ENCODE measurements around the gene RNF212. TPM values are rescaled to one million over a fixed set of nuclear protein-coding genes. Genes with fewer than 3 reads are reported as not detected.

RNF212 gene
- polyA plus RNA-seq, 2 of the 4 experiments (the other 2 are of a cell fraction) = 3.0 TPM

- ChIA-PET POLR2A (no interaction called here), CTCF (interaction anchor here (1.5 kb wide), 1 partner anchor 81 kb away, joined by 4 read pairs; no protein-coding TSS in a partner anchor)
- DNase-seq (ENCODE audit: low read depth in 1 of 2, low spot score in 1 of 2) = no peak
- no peak for FAIRE-seq
- TF ChIP-seq POLR2A (IDR thresholded peaks at IDR 0.05; ENCODE audit: low read length) (no peak), RFX5 (IDR thresholded peaks at IDR 0.05) (no peak), HDAC2 (IDR thresholded peaks at IDR 0.05) (no peak), ZSCAN20 (CRISPR knock-in tag; IDR thresholded peaks at IDR 0.05) (no peak), HOXB5 (CRISPR knock-in tag; IDR thresholded peaks at IDR 0.05) (no peak), CHD2 (IDR thresholded peaks at IDR 0.05; ENCODE audit: low read length, partially characterized antibody) (no peak), RAD21 (conservative IDR thresholded peaks at IDR 0.05 in 1 of 2, IDR thresholded peaks at IDR 0.05 in 1 of 2) (no peak), EHMT2 (IDR thresholded peaks at IDR 0.05; ENCODE audit: low read depth) (no peak), CEBPB (IDR thresholded peaks at IDR 0.05) (no peak), KDM5A (IDR thresholded peaks at IDR 0.05) (no peak)
- TF ChIP-seq, protein P1, sequence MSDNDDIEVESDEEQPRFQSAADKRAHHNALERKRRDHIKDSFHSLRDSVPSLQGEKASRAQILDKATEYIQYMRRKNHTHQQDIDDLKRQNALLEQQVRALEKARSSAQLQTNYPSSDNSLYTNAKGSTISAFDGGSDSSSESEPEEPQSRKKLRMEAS (IDR thresholded peaks at IDR 0.05) = no peak
- ATAC-seq = no peak
- peak overlapping the region in 1 of 2 experiments; percentile 78; a peak in 4 of 6 replicates for H3K27ac ChIP-seq
- H3K4me2 ChIP-seq = peak overlapping the region; percentile 79
- no peaks in the 10 kb centered on the region for H3K9me3 ChIP-seq
- no peak overlapping the region for H3K4me3 ChIP-seq
- no CpG with 5 or more reads among the region's 24 CpGs for WGBS (ENCODE audit: missing lambda C conversion rate)
- H3K4me1 ChIP-seq = peaks cover 20% of the 10 kb centered on the region
Measured at GRCh38 chr4:1112821-1113182, 562 bp downstream of the RNF212 start.

DNA sequence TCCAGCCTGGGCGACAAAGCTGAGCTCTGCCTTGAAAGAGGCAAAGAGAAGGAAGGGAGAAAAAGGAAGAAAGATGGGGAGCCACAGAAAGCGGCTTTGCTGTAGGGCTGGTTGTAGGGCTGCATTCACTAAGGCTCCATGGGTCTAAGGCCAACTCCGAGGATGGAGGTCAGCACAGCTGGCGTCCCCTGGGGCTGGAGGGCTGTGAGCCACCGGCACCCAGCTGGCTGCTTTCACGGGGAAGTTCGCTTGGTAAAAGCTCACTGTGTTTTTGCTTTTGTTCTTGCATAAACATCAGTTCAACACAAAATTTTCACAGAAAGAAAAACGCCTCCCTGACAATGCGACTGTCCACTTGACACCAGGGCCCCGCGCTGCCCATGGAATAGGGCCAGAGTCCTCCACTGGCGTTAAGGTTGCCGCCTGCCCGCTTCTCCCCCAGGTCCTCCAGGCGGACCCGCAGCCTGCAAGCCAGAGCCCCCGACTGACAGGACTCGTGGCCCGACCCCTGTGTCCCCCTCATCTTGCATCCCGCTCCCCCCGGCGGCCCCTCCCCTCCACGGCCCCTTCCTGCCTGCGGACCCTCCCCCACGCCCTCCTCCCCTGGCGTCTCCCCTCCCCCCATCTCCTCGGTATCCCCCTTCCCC lies 1.1 kb downstream of the RNF212 start:
- POLR2A ChIA-PET = no interaction called here
- ATAC-seq (no peak), DNase-seq (ENCODE audit: low read depth in 1 of 2, low spot score in 1 of 2) (no peak), FAIRE-seq (no peak)
- CTCF ChIA-PET = no interaction called here
- WGBS (ENCODE audit: missing lambda C conversion rate) = 92% methylated on average over 16 of the region's 27 CpGs
- Histone ChIP-seq H3K4me2 (no peak overlapping the region), H3K4me3 (no peak overlapping the region), H3K9me3 (no peaks in the 10 kb centered on the region), H3K4me1 (peaks cover 20% of the 10 kb centered on the region), H3K27ac (no peak overlapping the region)
- TF ChIP-seq MYC (IDR thresholded peaks at IDR 0.05; ENCODE audit: borderline replicate concordance, low read length) = no peak
- no peak for TF ChIP-seq CEBPB (IDR thresholded peaks at IDR 0.05)
- no peak for TF ChIP-seq EHMT2 (IDR thresholded peaks at IDR 0.05; ENCODE audit: low read depth)
- no peak for TF ChIP-seq HOXB13 (CRISPR knock-in tag; IDR thresholded peaks at IDR 0.05; ENCODE audit: low read depth)
- TF ChIP-seq BHLHE40 (IDR thresholded peaks at IDR 0.05; ENCODE audit: low read depth, low read length) = no peak
- TF ChIP-seq POLR2AphosphoS2 (conservative IDR thresholded peaks at IDR 0.05; ENCODE audit: low read length) = no peak
- no peak for TF ChIP-seq ZSCAN20 (CRISPR knock-in tag; IDR thresholded peaks at IDR 0.05)
- TF ChIP-seq HOXA7 (CRISPR knock-in tag; IDR thresholded peaks at IDR 0.05) = no peak
- no peak for TF ChIP-seq NFE2L2 (conservative IDR thresholded peaks at IDR 0.05; ENCODE audit: low read length)
- no peak for TF ChIP-seq KDM1A (IDR thresholded peaks at IDR 0.05; ENCODE audit: low read depth)
- no peak for TF ChIP-seq HMGXB4 (CRISPR knock-in tag; IDR thresholded peaks at IDR 0.05; ENCODE audit: borderline replicate concordance)
- TF ChIP-seq SREBF2 (IDR thresholded peaks at IDR 0.05) = no peak
- TF ChIP-seq SMC3 (IDR thresholded peaks at IDR 0.05) = no peak

- no peak for DNase-seq (ENCODE audit: low read depth in 1 of 2, low spot score in 1 of 2)
- Histone ChIP-seq H3K4me2 (no peak overlapping the region), H3K4me3 (no peak overlapping the region), H3K27ac (no peak overlapping the region), H3K4me1 (peaks cover 20% of the 10 kb centered on the region), H3K9me3 (no peaks in the 10 kb centered on the region)
- no peak for ATAC-seq
- 77% methylated on average over 8 of the region's 8 CpGs for WGBS (ENCODE audit: missing lambda C conversion rate)
- FAIRE-seq = no peak
- ChIA-PET CTCF (no interaction called here), POLR2A (no interaction called here)
- no peak for TF ChIP-seq MYC (IDR thresholded peaks at IDR 0.05; ENCODE audit: borderline replicate concordance, low read length)
- TF ChIP-seq ZSCAN20 (CRISPR knock-in tag; IDR thresholded peaks at IDR 0.05) = no peak
- TF ChIP-seq PBX3 (IDR thresholded peaks at IDR 0.05) = no peak
- TF ChIP-seq GATA3 (IDR thresholded peaks at IDR 0.05; ENCODE audit: borderline replicate concordance) = no peak
- TF ChIP-seq, protein P2, sequence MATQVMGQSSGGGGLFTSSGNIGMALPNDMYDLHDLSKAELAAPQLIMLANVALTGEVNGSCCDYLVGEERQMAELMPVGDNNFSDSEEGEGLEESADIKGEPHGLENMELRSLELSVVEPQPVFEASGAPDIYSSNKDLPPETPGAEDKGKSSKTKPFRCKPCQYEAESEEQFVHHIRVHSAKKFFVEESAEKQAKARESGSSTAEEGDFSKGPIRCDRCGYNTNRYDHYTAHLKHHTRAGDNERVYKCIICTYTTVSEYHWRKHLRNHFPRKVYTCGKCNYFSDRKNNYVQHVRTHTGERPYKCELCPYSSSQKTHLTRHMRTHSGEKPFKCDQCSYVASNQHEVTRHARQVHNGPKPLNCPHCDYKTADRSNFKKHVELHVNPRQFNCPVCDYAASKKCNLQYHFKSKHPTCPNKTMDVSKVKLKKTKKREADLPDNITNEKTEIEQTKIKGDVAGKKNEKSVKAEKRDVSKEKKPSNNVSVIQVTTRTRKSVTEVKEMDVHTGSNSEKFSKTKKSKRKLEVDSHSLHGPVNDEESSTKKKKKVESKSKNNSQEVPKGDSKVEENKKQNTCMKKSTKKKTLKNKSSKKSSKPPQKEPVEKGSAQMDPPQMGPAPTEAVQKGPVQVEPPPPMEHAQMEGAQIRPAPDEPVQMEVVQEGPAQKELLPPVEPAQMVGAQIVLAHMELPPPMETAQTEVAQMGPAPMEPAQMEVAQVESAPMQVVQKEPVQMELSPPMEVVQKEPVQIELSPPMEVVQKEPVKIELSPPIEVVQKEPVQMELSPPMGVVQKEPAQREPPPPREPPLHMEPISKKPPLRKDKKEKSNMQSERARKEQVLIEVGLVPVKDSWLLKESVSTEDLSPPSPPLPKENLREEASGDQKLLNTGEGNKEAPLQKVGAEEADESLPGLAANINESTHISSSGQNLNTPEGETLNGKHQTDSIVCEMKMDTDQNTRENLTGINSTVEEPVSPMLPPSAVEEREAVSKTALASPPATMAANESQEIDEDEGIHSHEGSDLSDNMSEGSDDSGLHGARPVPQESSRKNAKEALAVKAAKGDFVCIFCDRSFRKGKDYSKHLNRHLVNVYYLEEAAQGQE (IDR thresholded peaks at IDR 0.05) = no peak
- no peak for TF ChIP-seq RCOR1 (IDR thresholded peaks at IDR 0.05; ENCODE audit: low read depth, low read length)
- TF ChIP-seq POLR2A (IDR thresholded peaks at IDR 0.05; ENCODE audit: low read length) = no peak
- no peak for TF ChIP-seq CBX2 (IDR thresholded peaks at IDR 0.05; ENCODE audit: borderline replicate concordance, low read depth)
Measured at GRCh38 chr4:1111259-1111809, 2.0 kb downstream of the RNF212 start.
